Adrenal gland (tissue), 12 donors: ENCODE data around the gene TMCC3. TPM values are rescaled to one million over a fixed set of nuclear protein-coding genes. Genes with fewer than 3 reads are reported as not detected.

Source experiments
- DNase-seq, 7 donors: peaks; one replicate each; pipeline ENCODE4 v3.0.0-alpha.2; 2019 to 2020
- H3K27ac ChIP-seq, 5 donors: fragments of 200-600 bp; sonication (generic) in 4 of 5; 1 replicate in 3 of 5; 2 replicates in 2 of 5; pipeline versions ENCODE4 v1.5.1 to v1.8.0; 2016 to 2020; ENCODE audit warnings: mild to moderate bottlenecking in 1 of 5
- H3K27me3 ChIP-seq: fragments of 200-600 bp; 2 replicates; pipeline ENCODE4 v1.8.0; 2021
- H3K36me3 ChIP-seq, 2 donors: fragments of 200-600 bp; replicated peaks in 1 of 2; 1 replicate in 1 of 2; 2 replicates in 1 of 2; pipeline versions ENCODE4 v1.5.1 to v1.8.0; 2018 to 2022
- H3K4me1 ChIP-seq, 2 donors: fragments of 200-600 bp; replicated peaks in 1 of 2; 1 replicate in 1 of 2; 2 replicates in 1 of 2; pipeline versions ENCODE4 v1.5.1 to v1.8.0; 2018 to 2021
- H3K4me3 ChIP-seq, 4 donors: fragments of 200-600 bp; sonication (generic) in 3 of 4; one replicate each; pipeline ENCODE4 v1.5.1; 2016 to 2018
- H3K9me3 ChIP-seq, 3 donors: fragments of 200-600 bp; sonication (generic) in 1 of 3; replicated peaks in 1 of 3; 1 replicate in 2 of 3; 2 replicates in 1 of 3; pipeline versions ENCODE4 v1.5.1 to v1.8.0; 2016 to 2021
- POLR2A ChIP-seq, 2 donors: fragments of 450-650 bp; IDR thresholded peaks; one replicate each; pipeline ENCODE4 v1.6.1; 2017; ENCODE audit warnings: antibody characterized with exemption in 2 of 2, mild to moderate bottlenecking in 2 of 2, moderate library complexity in 1 of 2
- WGBS, 4 donors: extraction: QIAGEN DNeasy Blood & Tissue Kit in 2 of 4; methylation state at CpG; one replicate each; pipeline versions ENCODE4 v1.1.5 to v1.1.7; 2013 to 2017; 5-methylcytosine and 5-hydroxymethylcytosine counted together
- intact Hi-C, 2 donors: fragments of 100-400 bp; cut with DNase I; formaldehyde crosslinking; loops; one replicate each; pipeline versions ENCODE4 v1.14.1 to v1.15.0; 2022 to 2023
- polyA plus RNA-seq, 3 donors: library from polyadenylated mRNA; stranded (reverse); fragments of 200-250 nt in 2 of 3; fragments of 350-450 nt in 1 of 3; fragmentation: Illumina TruSeq in 1 of 3; extraction: RNeasy Lipid Tissue Mini Kit (QIAGEN cat#74804) in 1 of 3; gene quantifications; one replicate each; pipeline ENCODE4 v1.2.3, GENCODE V29; 2013 to 2014
- total RNA-seq, 9 donors: library from RNA; depleted of rRNA in 4 of 9; stranded (reverse); fragments of >200 nt in 4 of 9; fragments of 120-200 nt in 1 of 9; fragmentation: NEBNext Ultra II Directional in 1 of 9; extraction: Animal tissue kit (Norgen Biotek cat#: 25700) in 1 of 9; gene quantifications; one replicate each; pipeline versions ENCODE4 v1.1.0 to v1.2.4, GENCODE V29; 2013 to 2023
- TF ChIP-seq, protein P1 (sequence below), 6 experiments: fragments of 450-650 bp in 4 of 6; fragments of 200-600 bp in 2 of 6; sonication (generic) in 1 of 6; IDR thresholded peaks; 1 replicate in 5 of 6; 2 replicates in 1 of 6; pipeline versions ENCODE4 v1.5.1 to v1.8.0; 2016 to 2021; ENCODE audit warnings: antibody characterized with exemption in 6 of 6, mild to moderate bottlenecking in 2 of 6, moderate library complexity in 1 of 6
- donor health status: healthy with polysubstance abuse.
- donor health status: Bipolar disorder and iron deficiency.
- donor health status: DM: yes; HTN: yes; CAD: no.
- donor health status: DM: no; HTN: no; CAD: no.
- donor health status: DM: no; HTN: no; CAD: no.
- donor health status: DM: yes; HTN: yes; CAD: no.

Gene TMCC3
- total and polyA plus RNA-seq, 12 donors: 1.2 to 13.4 (median 6.7) TPM

DNA sequence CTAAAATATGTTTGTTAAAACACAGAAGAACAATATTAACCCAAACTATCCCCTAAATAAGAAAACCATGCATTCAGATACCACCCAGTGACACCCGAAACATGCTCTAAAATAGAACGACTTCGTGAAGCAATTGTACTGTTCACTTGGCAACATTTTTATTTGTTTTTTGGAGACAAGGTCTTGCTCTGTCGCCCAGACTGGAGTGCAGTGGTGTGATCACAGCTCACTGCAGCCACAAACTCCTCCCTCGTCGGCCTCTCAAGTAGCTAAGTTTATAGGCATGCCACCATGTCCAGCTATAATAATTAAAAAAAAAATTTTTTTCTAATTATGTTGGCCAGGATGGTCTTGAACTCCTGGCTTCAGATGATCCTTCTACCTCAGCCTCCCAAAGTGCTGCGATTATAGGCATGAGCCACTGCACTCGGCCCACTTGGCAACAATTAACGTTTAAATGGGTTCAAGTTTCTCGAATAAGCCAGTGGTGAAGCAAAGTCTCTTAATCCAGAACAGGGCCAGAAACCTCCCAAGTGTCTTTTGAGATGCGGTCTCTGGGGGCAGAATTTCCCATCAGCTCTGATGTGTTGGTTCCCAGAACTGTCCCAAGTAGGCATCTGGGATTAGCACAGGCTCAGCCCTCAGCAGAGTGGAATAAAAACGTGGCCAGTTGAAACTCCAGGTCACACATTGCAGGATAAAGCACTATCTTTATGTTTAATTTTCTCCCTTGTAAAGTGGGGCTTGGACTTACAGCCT is 74.5 kb downstream of the TMCC3 start:
- no peaks in the 10 kb centered on the region for H3K9me3 ChIP-seq
- 81 to 85% (median 82%) methylated on average over 12 of the region's 12 CpGs for WGBS, 4 donors
- H3K4me1 ChIP-seq: no peaks in the 10 kb centered on the region
- TF ChIP-seq, protein P1, sequence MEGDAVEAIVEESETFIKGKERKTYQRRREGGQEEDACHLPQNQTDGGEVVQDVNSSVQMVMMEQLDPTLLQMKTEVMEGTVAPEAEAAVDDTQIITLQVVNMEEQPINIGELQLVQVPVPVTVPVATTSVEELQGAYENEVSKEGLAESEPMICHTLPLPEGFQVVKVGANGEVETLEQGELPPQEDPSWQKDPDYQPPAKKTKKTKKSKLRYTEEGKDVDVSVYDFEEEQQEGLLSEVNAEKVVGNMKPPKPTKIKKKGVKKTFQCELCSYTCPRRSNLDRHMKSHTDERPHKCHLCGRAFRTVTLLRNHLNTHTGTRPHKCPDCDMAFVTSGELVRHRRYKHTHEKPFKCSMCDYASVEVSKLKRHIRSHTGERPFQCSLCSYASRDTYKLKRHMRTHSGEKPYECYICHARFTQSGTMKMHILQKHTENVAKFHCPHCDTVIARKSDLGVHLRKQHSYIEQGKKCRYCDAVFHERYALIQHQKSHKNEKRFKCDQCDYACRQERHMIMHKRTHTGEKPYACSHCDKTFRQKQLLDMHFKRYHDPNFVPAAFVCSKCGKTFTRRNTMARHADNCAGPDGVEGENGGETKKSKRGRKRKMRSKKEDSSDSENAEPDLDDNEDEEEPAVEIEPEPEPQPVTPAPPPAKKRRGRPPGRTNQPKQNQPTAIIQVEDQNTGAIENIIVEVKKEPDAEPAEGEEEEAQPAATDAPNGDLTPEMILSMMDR (IDR thresholded peaks at IDR 0.05): no peak
- no peak for TF ChIP-seq POLR2A (IDR thresholded peaks at IDR 0.05)
- no peak overlapping the region for H3K27ac ChIP-seq
- peaks cover 0 to 9% of the 10 kb centered on the region in 2 donors for H3K36me3 ChIP-seq
- peak in 1 of 7 donors; percentile 13 for DNase-seq
- no peaks in the 10 kb centered on the region for H3K27me3 ChIP-seq
- intact Hi-C loops: no loop called here
- H3K4me3 ChIP-seq: no peak overlapping the region

DNA sequence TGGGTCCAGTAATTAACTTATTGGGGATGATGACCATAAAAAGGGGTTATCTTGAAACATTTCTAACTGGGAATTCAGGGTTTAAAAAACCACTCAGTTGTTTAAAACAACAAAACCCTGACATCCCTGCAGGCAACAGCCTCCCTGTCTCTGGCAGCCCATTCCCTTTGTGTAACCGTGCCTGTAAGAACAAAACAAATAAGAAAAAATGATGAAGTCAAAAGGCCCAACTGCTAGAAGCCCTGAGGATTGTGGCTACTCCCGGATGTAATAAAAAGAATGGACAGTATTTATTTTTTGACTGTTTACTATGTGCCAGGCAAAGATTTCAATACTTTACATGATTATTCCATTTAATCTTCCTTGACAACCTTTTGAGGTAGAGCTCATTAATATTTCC is 75.3 kb downstream of the TMCC3 start:
- Histone ChIP-seq H3K9me3 (no peaks in the 10 kb centered on the region), H3K27ac (no peak overlapping the region), H3K27me3 (no peaks in the 10 kb centered on the region), H3K36me3 (peaks cover 0 to 9% of the 10 kb centered on the region in 2 donors), H3K4me1 (peaks cover 0 to 3% of the 10 kb centered on the region in 2 donors), H3K4me3 (no peak overlapping the region)
- 89 to 96% (median 95%) methylated on average over 2 of the region's 2 CpGs for WGBS, 4 donors
- no peak for TF ChIP-seq POLR2A (IDR thresholded peaks at IDR 0.05)
- TF ChIP-seq, protein P1 (IDR thresholded peaks at IDR 0.05): no peak
- no peak for DNase-seq
- intact Hi-C loops: no loop called here

DNA sequence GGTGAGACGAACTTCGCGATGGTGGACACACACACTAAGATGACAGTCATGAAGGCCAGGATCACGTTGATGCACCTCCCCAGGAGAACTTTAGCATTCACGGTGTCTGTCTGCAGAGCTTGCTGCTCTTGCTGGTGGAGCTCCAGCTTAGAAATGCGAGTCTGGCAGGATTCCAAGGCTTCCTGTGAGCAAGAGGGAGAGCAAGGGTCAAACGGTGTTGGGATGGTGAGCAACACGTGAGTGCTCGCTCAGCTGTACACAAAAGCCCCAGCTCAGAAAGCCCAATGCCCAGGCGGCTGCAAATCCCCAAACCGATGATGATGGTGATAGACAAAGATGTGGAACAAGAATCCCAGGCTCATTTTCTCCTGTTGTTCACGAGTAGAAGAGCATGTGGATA is 78.8 kb downstream of the TMCC3 start:
- Histone ChIP-seq H3K9me3 (no peaks in the 10 kb centered on the region), H3K4me1 (peaks cover 0 to 3% of the 10 kb centered on the region in 2 donors), H3K27ac (no peak overlapping the region), H3K4me3 (no peak overlapping the region), H3K36me3 (no peaks in the 10 kb centered on the region), H3K27me3 (no peaks in the 10 kb centered on the region)
- DNase-seq: peak; percentile 37 to 74 (median 48)
- 59 to 76% (median 64%) methylated on average over 11 to 12 of the region's 12 CpGs for WGBS, 4 donors
- TF ChIP-seq POLR2A (IDR thresholded peaks at IDR 0.05): no peak
- TF ChIP-seq, protein P1 (IDR thresholded peaks at IDR 0.05): no peak
- intact Hi-C loops: no loop called here

DNA sequence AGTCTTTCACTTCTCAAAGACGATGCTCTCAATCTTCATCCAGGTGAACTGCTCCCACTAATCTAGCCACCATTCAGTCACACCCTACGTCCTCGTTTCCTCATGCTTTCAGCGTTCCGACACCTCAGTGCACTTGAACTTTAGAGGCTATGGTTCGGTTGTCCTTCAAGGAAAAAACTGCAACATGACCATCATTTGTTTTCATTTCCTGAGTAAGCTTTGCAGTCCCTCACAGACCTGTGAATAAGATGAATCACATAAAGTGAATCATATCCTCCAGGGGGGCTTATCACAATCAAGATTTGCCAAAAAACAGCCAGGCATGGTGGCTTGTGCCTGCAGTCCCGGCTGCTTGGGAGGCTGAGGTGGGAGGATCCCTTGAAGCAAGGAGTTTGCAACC is 80.2 kb downstream of the TMCC3 start:
- H3K27ac ChIP-seq: no peak overlapping the region
- peak in 1 of 7 donors; percentile 20 for DNase-seq
- no peaks in the 10 kb centered on the region for H3K9me3 ChIP-seq
- H3K36me3 ChIP-seq: no peaks in the 10 kb centered on the region
- H3K4me1 ChIP-seq: peaks cover 0 to 3% of the 10 kb centered on the region in 2 donors
- WGBS, 4 donors: 32 to 58% (median 53%) methylated on average over 7 of the region's 7 CpGs
- no peaks in the 10 kb centered on the region for H3K27me3 ChIP-seq
- H3K4me3 ChIP-seq: no peak overlapping the region
- TF ChIP-seq, protein P1 (IDR thresholded peaks at IDR 0.05): no peak
- TF ChIP-seq POLR2A (IDR thresholded peaks at IDR 0.05): no peak
- intact Hi-C loops: no loop called here
